ENCODE measurements around the gene C12orf43.
A peak's percentile ranks its signal among the peaks of the same experiment; 100 is the strongest.

Gene C12orf43

GRCh38 chr12:120970310-120970709 is 46.0 kb downstream of the C12orf43 start:
- Histone ChIP-seq H3K27ac (ENCODE audit: extremely low read depth, low read depth, low read length) (no peak overlapping the region), H3K4me1 (ENCODE audit: control insufficient read depth, insufficient read depth, low read length) (no peaks in the 10 kb centered on the region), H3K9me3 (ENCODE audit: control insufficient read depth, insufficient read depth, low read depth, low read length) (no peaks in the 10 kb centered on the region), H3K4me3 (ENCODE audit: low read depth, low read length) (no peak overlapping the region), H3K36me3 (ENCODE audit: control insufficient read depth in 2 of 2, insufficient read depth in 1 of 2, low read length in 2 of 2) (no peaks in the 10 kb centered on the region)
- TF ChIP-seq ZIC2 (tag by site-specific recombination; IDR thresholded peaks at IDR 0.05), result peak; percentile 56
- no peak for TF ChIP-seq IKZF3 (tag by site-specific recombination; IDR thresholded peaks at IDR 0.05)
- no peak for TF ChIP-seq ZBTB49 (tag by site-specific recombination; IDR thresholded peaks at IDR 0.05; ENCODE audit: low read depth)
- no peak for TF ChIP-seq HOXC10 (CRISPR knock-in tag; IDR thresholded peaks at IDR 0.05)
- no peak for TF ChIP-seq MZF1 (tag by site-specific recombination; IDR thresholded peaks at IDR 0.05; ENCODE audit: borderline replicate concordance)
- TF ChIP-seq MYNN (tag by site-specific recombination; IDR thresholded peaks at IDR 0.05; ENCODE audit: borderline replicate concordance), result no peak
- no peak for TF ChIP-seq BCL11A (tag by site-specific recombination; IDR thresholded peaks at IDR 0.05; ENCODE audit: low read depth)
- TF ChIP-seq, protein P1, sequence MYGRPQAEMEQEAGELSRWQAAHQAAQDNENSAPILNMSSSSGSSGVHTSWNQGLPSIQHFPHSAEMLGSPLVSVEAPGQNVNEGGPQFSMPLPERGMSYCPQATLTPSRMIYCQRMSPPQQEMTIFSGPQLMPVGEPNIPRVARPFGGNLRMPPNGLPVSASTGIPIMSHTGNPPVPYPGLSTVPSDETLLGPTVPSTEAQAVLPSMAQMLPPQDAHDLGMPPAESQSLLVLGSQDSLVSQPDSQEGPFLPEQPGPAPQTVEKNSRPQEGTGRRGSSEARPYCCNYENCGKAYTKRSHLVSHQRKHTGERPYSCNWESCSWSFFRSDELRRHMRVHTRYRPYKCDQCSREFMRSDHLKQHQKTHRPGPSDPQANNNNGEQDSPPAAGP (tag by site-specific recombination; IDR thresholded peaks at IDR 0.05), result no peak
- TF ChIP-seq, protein P2, sequence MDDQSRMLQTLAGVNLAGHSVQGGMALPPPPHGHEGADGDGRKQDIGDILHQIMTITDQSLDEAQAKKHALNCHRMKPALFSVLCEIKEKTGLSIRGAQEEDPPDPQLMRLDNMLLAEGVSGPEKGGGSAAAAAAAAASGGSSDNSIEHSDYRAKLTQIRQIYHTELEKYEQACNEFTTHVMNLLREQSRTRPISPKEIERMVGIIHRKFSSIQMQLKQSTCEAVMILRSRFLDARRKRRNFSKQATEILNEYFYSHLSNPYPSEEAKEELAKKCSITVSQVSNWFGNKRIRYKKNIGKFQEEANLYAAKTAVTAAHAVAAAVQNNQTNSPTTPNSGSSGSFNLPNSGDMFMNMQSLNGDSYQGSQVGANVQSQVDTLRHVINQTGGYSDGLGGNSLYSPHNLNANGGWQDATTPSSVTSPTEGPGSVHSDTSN (CRISPR knock-in tag; IDR thresholded peaks at IDR 0.05), result no peak
- TF ChIP-seq ZBTB21 (tag by site-specific recombination; IDR thresholded peaks at IDR 0.05), result peak; percentile 49; the same call in 1 of the 2 replicates
- no peak for TF ChIP-seq ELK4 (IDR thresholded peaks at IDR 0.05; ENCODE audit: borderline replicate concordance, low read depth, low read length)
- TF ChIP-seq, protein P3, sequence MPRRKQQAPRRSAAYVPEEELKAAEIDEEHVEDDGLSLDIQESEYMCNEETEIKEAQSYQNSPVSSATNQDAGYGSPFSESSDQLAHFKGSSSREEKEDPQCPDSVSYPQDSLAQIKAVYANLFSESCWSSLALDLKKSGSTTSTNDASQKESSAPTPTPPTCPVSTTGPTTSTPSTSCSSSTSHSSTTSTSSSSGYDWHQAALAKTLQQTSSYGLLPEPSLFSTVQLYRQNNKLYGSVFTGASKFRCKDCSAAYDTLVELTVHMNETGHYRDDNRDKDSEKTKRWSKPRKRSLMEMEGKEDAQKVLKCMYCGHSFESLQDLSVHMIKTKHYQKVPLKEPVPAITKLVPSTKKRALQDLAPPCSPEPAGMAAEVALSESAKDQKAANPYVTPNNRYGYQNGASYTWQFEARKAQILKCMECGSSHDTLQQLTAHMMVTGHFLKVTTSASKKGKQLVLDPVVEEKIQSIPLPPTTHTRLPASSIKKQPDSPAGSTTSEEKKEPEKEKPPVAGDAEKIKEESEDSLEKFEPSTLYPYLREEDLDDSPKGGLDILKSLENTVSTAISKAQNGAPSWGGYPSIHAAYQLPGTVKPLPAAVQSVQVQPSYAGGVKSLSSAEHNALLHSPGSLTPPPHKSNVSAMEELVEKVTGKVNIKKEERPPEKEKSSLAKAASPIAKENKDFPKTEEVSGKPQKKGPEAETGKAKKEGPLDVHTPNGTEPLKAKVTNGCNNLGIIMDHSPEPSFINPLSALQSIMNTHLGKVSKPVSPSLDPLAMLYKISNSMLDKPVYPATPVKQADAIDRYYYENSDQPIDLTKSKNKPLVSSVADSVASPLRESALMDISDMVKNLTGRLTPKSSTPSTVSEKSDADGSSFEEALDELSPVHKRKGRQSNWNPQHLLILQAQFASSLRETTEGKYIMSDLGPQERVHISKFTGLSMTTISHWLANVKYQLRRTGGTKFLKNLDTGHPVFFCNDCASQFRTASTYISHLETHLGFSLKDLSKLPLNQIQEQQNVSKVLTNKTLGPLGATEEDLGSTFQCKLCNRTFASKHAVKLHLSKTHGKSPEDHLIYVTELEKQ (tag by site-specific recombination; IDR thresholded peaks at IDR 0.05; ENCODE audit: borderline replicate concordance), result no peak
- no peak for TF ChIP-seq ZNF596 (tag by site-specific recombination; IDR thresholded peaks at IDR 0.05)
- no peak for TF ChIP-seq ZNF214 (tag by site-specific recombination; IDR thresholded peaks at IDR 0.05; ENCODE audit: borderline replicate concordance)
- no peak for TF ChIP-seq ZSCAN23 (tag by site-specific recombination; IDR thresholded peaks at IDR 0.05)
- no peak for TF ChIP-seq FEZF1 (tag by site-specific recombination; IDR thresholded peaks at IDR 0.05)
- TF ChIP-seq KLF9 (tag by site-specific recombination; IDR thresholded peaks at IDR 0.05; ENCODE audit: low read depth), result no peak
- peak; percentile 48; the same call in 1 of the 2 replicates for TF ChIP-seq GLIS1 (tag by site-specific recombination; IDR thresholded peaks at IDR 0.05)
- no peak for TF ChIP-seq PATZ1 (tag by site-specific recombination; IDR thresholded peaks at IDR 0.05)
- TF ChIP-seq ZBTB7A (tag by site-specific recombination; IDR thresholded peaks at IDR 0.05; ENCODE audit: low read depth), result no peak
- ChIA-PET POLR2A (no interaction called here), CTCF (interaction anchor here (1.2 to 2.0 kb wide), 2 partner anchors 11 to 387 kb away, joined by 3 to 6 read pairs; no protein-coding TSS in a partner anchor)
